Ovary (tissue), 3 donors: Measurements from ENCODE around the gene MCTP2.

Experiments
- EP300 ChIP-seq: sonication (generic); formaldehyde crosslinking; IDR thresholded peaks from one replicate; pipeline ENCODE4 v1.6.1; 2017; ENCODE audit warnings: antibody characterized with exemption
- POLR2A ChIP-seq: fragments of 450-650 bp; IDR thresholded peaks from one replicate; pipeline ENCODE4 v1.6.1; 2017; ENCODE audit warnings: antibody characterized with exemption, mild to moderate bottlenecking, moderate library complexity
- TF ChIP-seq, protein P1 (sequence below), 3 donors: fragments of 450-650 bp in 2 of 3; fragments of 200-600 bp in 1 of 3; IDR thresholded peaks; one replicate each; pipeline versions ENCODE4 v1.5.1 to v1.8.0; 2016 to 2022; ENCODE audit warnings: antibody characterized with exemption in 3 of 3, mild to moderate bottlenecking in 1 of 3
- donor health status: DM: no; HTN: no; CAD: no.

DNA sequence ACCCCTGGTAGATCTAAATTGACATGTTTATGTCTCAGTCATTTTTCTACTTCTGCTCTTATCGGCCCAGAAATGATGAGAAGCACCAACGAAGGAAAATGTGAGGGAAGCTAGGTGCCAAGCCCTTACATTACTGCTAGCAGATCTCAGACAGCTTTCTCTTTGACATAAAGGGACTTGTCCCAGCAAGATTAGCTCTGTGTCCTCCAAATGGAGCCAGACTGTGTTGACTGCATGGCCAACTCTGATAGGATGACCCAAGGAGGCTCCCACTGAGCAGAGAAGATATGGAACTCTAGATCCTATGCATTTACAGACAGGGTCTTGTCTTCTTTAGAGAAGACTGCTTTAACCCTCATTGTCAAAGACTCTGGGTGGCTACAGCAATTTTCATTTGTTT, 2.8 kb upstream of the MCTP2 start:
- TF ChIP-seq POLR2A: no peak
- TF ChIP-seq, protein P1, sequence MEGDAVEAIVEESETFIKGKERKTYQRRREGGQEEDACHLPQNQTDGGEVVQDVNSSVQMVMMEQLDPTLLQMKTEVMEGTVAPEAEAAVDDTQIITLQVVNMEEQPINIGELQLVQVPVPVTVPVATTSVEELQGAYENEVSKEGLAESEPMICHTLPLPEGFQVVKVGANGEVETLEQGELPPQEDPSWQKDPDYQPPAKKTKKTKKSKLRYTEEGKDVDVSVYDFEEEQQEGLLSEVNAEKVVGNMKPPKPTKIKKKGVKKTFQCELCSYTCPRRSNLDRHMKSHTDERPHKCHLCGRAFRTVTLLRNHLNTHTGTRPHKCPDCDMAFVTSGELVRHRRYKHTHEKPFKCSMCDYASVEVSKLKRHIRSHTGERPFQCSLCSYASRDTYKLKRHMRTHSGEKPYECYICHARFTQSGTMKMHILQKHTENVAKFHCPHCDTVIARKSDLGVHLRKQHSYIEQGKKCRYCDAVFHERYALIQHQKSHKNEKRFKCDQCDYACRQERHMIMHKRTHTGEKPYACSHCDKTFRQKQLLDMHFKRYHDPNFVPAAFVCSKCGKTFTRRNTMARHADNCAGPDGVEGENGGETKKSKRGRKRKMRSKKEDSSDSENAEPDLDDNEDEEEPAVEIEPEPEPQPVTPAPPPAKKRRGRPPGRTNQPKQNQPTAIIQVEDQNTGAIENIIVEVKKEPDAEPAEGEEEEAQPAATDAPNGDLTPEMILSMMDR (IDR thresholded peaks at IDR 0.05): no peak
- TF ChIP-seq EP300: no peak
